BLaER1 treated with 17β-estradiol and CSF1 and Interleukin-3, amounts not matched to agents 10 nM and 100 nM (cell line): ENCODE results near the gene HPD.
"Not testable (repeated sequence)": the region's sequence is repeated elsewhere in the genome, so short reads cannot be mapped to it uniquely, and the experiment has no call there.

Experiments used
- H3K27ac ChIP-seq, 11 experiments: shearing (Covaris generic); formaldehyde crosslinking; 2 replicates each; pipeline ENCODE4 v1.8.1; 2022
- H3K27me3 ChIP-seq, 11 experiments: shearing (Covaris generic); formaldehyde crosslinking; 2 replicates each; pipeline ENCODE4 v1.8.1; 2022
- H3K36me3 ChIP-seq, 11 experiments: shearing (Covaris generic); formaldehyde crosslinking; 2 replicates each; pipeline ENCODE4 v1.8.1; 2022
- H3K4me1 ChIP-seq, 10 experiments: shearing (Covaris generic); formaldehyde crosslinking; 2 replicates each; pipeline ENCODE4 v1.8.1; 2022
- H3K4me2 ChIP-seq, 11 experiments: shearing (Covaris generic); formaldehyde crosslinking; 2 replicates each; pipeline ENCODE4 v1.8.1; 2022
- H3K4me3 ChIP-seq, 10 experiments: shearing (Covaris generic); formaldehyde crosslinking; 2 replicates each; pipeline ENCODE4 v1.8.1; 2022
- H3K9ac ChIP-seq, 11 experiments: shearing (Covaris generic); formaldehyde crosslinking; 2 replicates each; pipeline ENCODE4 v1.8.1; 2022
- H3K9me3 ChIP-seq, 11 experiments: shearing (Covaris generic); formaldehyde crosslinking; replicated peaks in 1 of 11; 2 replicates each; pipeline ENCODE4 v1.8.1; 2022
- H4K20me1 ChIP-seq, 11 experiments: shearing (Covaris generic); formaldehyde crosslinking; 2 replicates each; pipeline ENCODE4 v1.8.1; 2022
- Cebpa-rat ChIP-seq, 11 experiments: shearing (Covaris generic); IDR thresholded peaks; 2 replicates each; pipeline ENCODE4 v1.8.1; 2022

Gene HPD

DNA sequence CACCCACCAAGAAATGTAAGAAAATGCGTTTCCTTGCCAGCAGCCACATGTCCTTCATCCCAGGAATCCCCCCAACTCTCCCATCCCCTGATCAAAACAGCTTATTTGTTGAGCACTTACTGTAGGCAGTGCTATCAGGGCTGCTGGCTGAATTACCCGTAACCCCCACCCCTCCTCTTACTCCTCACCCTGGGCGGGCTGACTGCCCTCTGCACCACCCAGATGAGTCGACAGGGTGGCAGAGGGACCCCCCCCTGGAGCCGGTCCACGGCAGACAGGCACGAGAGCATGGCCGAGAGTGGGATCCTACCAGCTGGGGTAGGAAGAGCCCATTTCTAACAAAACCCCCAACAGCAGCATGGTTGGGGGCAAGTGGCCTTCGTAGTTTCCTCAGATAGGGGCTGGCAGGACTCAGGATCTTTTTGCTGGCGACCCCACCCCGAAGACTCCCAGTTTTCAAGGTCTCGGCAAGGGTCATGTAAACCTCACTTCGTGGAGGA lies 64.1 kb downstream of the HPD start:
- H3K36me3 ChIP-seq, result peaks cover 12 to 42% (median 35%) of the 10 kb centered on the region in 11 experiments; a peak in 18 of 22 replicates
- no peaks in the 10 kb centered on the region for H3K9me3 ChIP-seq
- peak overlapping the region; percentile 82 to 100 (median 95) for H3K4me2 ChIP-seq
- H3K9ac ChIP-seq, result peak overlapping the region; percentile 61 to 100 (median 81); a peak in 20 of 22 replicates
- peaks cover 80 to 98% (median 88%) of the 10 kb centered on the region in 10 experiments for H3K4me1 ChIP-seq
- H3K27me3 ChIP-seq, result no peaks in the 10 kb centered on the region
- peak overlapping the region; percentile 18 to 99 (median 83); a peak in 21 of 22 replicates for H3K27ac ChIP-seq
- peaks cover 38 to 64% (median 50%) of the 10 kb centered on the region in 11 experiments for H4K20me1 ChIP-seq
- H3K4me3 ChIP-seq, result peak overlapping the region in 8 of 10 experiments; percentile 14 to 93 (median 82); a peak in 10 of 20 replicates
- TF ChIP-seq Cebpa-rat (IDR thresholded peaks at IDR 0.05), result no peak

DNA sequence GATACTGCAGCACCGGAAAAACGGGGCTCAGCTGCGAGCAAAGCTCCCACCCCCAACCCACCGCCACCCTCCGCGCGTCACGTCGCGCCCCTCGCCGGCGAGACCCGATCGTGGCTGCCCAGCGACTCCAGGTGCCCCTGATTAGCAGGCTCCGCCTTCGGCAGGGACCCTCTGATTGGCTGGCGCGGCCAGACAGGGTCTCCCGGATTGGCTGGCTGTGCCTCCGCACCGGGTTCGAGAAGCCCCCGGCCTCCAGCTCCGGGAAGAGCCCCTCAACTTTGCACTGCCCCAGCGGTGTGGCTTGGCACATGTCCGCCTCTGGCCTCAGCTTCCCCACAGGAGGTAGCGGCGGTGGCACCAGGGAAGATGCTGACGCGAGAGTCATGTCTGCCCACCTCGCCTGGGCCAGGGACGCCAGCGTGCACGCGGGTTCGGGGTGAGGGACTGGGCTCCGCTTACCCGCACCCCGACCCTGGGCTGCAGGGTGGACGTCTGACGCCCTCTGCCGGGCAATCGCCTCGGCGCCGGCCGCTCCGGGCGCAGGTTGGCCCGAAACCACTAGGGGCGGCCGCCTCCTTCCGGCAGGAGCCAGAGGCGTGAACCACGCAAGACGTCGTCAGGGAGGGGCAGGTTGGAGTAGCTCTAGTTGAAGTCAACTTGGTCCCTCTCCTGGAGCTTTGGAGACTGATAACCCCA lies 64.7 kb downstream of the HPD start:
- peaks cover 12 to 38% (median 32%) of the 10 kb centered on the region in 11 experiments; a peak in 18 of 22 replicates for H3K36me3 ChIP-seq
- peak overlapping the region; percentile 67 to 99 (median 93); a peak in 21 of 22 replicates for H3K27ac ChIP-seq
- no peaks in the 10 kb centered on the region for H3K9me3 ChIP-seq
- H3K4me3 ChIP-seq, result peak overlapping the region; percentile 72 to 93 (median 84)
- H3K4me2 ChIP-seq, result peak overlapping the region; percentile 82 to 100 (median 95)
- peaks cover 83 to 100% (median 90%) of the 10 kb centered on the region in 10 experiments for H3K4me1 ChIP-seq
- no peaks in the 10 kb centered on the region for H3K27me3 ChIP-seq
- peaks cover 38 to 60% (median 45%) of the 10 kb centered on the region in 11 experiments for H4K20me1 ChIP-seq
- H3K9ac ChIP-seq, result peak overlapping the region; percentile 80 to 100 (median 88)
- no peak for TF ChIP-seq Cebpa-rat (IDR thresholded peaks at IDR 0.05)

DNA sequence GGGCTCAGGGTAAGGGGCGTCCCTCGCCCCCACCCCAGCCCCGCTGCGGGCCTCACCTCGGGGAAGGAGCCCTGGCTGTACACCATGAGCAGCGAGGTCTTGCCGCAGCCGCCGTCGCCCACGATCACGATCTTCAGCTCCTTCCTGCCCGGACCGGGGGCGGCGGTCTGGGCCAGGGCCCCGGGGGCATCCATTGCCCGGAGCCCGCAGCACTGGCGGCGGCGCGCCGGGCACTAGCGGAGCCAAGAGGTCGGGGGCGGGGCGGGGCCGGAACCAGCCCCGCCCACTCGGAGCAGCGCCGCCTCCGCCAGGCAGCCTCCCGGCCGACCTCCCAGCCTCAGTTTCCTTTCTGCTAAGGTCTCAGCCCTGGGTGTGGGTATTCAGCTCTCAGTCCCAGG lies 65.2 kb downstream of the HPD start, which contains the start of gene RHOF:
Gene RHOF, minus strand, starts transcription at position 249 of the 398 bp plus-strand sequence. Its CDS starts 55 bp downstream, at position 194.
- no peak for TF ChIP-seq Cebpa-rat (IDR thresholded peaks at IDR 0.05)
- peak within 1 kb of the TSS; percentile 80 to 100 (median 88) for H3K9ac ChIP-seq
- H3K27ac ChIP-seq, result peak within 1 kb of the TSS; percentile 67 to 99 (median 93)
- peaks cover 12 to 33% (median 27%) of the 10 kb centered on the region in 11 experiments; a peak in 18 of 22 replicates for H3K36me3 ChIP-seq
- H3K9me3 ChIP-seq, result no peaks in the 10 kb centered on the region
- H3K4me1 ChIP-seq, result peaks cover 83 to 100% (median 90%) of the 10 kb centered on the region in 10 experiments
- H3K4me3 ChIP-seq, result peak within 1 kb of the TSS; percentile 72 to 93 (median 84)
- H3K4me2 ChIP-seq, result peak within 1 kb of the TSS; percentile 82 to 100 (median 95)
- H4K20me1 ChIP-seq, result peaks cover 33 to 54% (median 40%) of the 10 kb centered on the region in 11 experiments
- H3K27me3 ChIP-seq, result no peaks in the 10 kb centered on the region

DNA sequence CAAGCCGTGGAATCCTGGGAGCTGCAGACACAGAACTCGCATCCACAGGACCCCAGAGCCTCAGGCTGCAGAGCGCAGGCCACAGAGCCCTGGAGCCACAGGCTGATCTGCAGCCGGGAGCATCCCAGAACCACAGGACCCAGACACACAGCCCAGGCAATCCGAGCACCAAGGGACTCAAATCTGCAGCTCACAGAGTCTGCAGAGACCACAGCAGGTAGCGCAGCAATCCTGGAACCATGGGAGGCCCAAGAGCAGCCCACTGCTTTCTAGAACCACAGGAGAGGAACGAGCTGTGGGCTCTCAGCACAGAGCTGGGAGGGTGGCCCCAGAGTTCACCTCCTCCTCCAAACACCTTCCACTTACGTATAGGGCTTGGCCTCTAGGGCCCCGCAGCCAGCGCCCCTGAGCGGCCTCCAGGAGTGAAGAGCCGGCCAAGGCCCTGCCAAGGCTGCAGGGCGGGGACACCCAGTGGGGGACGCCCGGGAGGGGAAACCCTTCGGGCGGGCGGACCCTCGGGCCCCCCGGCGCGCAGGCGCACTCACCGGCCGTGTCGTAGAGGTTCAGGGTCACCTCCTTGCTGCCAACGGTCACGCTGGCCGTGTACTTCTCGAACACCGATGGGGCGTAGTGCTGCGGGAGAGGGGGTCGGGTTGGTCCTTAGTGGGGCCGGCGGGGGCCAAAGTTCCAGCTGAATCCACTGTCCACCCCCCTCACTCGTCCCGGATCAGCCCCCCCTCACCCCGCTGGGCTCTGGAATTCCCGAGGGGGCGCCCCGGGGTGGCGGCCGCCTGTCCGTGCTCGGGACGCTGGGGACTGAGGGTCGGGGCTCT lies 65.8 kb downstream of the HPD start:
- H3K9me3 ChIP-seq, result no peaks in the 10 kb centered on the region
- no peaks in the 10 kb centered on the region for H3K27me3 ChIP-seq
- no peak for TF ChIP-seq Cebpa-rat (IDR thresholded peaks at IDR 0.05)
- H3K27ac ChIP-seq, result peak overlapping the region; percentile 67 to 99 (median 93)
- H3K4me2 ChIP-seq, result peak overlapping the region; percentile 82 to 100 (median 95)
- peaks cover 12 to 27% (median 24%) of the 10 kb centered on the region in 11 experiments; a peak in 18 of 22 replicates for H3K36me3 ChIP-seq
- H4K20me1 ChIP-seq, result peaks cover 27 to 48% (median 34%) of the 10 kb centered on the region in 11 experiments
- peaks cover 83 to 100% (median 90%) of the 10 kb centered on the region in 10 experiments for H3K4me1 ChIP-seq
- peak overlapping the region; percentile 80 to 100 (median 88) for H3K9ac ChIP-seq
- H3K4me3 ChIP-seq, result peak overlapping the region; percentile 72 to 93 (median 84)

DNA sequence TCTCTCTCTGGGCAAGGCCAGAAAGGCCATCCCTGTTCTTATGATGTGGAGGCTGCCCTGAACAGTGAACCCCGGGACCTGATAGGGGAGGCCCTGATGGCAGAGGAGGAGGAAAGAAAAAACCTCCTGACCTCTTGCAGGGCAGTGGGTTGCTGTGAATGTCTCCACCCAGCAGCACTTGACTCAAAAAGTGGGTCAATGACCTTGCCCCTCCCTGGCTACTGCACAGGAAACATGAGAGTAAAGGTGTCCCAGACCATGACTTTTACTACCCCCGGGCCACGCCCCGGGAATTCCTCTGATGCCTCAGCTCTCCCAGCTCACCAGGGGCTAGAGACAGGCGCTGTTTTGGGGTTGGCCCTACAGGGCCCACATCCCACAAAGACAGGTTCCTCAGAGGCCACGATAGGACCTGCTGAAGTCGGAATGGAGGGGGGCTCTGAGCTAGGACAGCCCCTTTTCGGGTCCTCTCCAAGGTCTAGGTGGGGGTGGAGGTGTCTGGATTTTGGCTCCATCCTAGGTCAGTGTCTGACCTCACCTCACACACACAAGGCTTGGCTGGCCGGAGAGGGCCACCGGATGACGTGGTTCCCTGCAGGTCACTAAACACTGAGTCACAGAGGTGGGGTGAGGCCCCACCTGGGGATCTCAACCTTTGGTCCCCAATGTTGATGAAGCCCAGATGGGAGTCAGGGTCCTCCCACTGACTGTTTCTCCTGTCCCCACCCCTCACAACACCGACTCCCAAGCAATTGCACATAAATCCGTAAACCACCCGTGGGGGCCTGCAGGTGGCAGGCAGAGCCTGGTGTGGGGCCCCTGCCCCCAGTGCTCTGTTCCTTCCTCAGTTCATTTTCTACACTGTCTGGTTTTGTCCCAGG lies 66.7 kb downstream of the HPD start:
- Histone ChIP-seq H3K4me3 (peak overlapping the region; percentile 72 to 93 (median 84)), H3K9me3 (no peaks in the 10 kb centered on the region), H3K4me2 (peak overlapping the region; percentile 82 to 100 (median 95)), H3K27ac (peak overlapping the region in 10 of 11 experiments; percentile 67 to 99 (median 93); a peak in 17 of 22 replicates), H3K27me3 (no peaks in the 10 kb centered on the region), H4K20me1 (peaks cover 18 to 39% (median 25%) of the 10 kb centered on the region in 11 experiments; a peak in 21 of 22 replicates), H3K9ac (peak overlapping the region; percentile 80 to 100 (median 88)), H3K36me3 (peaks cover 10 to 24% (median 16%) of the 10 kb centered on the region in 11 experiments; a peak in 19 of 22 replicates), H3K4me1 (peaks cover 83 to 100% (median 90%) of the 10 kb centered on the region in 10 experiments)
- TF ChIP-seq Cebpa-rat (IDR thresholded peaks at IDR 0.05), result no peak

DNA sequence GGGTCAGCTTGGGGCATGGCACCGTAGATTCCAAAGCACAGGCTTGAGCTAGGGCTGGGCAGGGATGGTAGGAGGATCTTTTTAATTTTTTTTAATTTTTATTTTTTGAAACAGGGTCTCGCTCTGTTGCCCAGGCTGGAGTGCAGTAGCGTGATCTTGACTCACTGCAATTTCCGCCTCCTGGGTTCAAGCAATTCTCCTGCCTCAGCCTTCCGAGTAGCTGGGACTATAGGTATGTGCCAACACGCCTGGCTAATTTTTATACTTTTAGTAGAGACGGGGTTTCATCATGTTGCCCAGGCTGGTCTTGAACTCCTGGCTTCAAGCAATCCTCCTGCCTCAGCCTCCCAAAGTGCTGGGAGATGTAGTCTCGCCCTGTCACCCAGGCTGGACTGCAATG lies 67.9 kb downstream of the HPD start:
- H3K4me2 ChIP-seq, result peak overlapping the region; percentile 82 to 100 (median 95)
- peak overlapping the region; percentile 72 to 92 (median 81); a peak in 21 of 22 replicates for H3K9ac ChIP-seq
- peak overlapping the region in 8 of 10 experiments; percentile 4 to 60 (median 42); a peak in 8 of 20 replicates for H3K4me3 ChIP-seq

More for the DNA sequence above, 67.9 kb downstream of the HPD start:
- H3K9me3 ChIP-seq, H3K27me3 ChIP-seq: not testable (repeated sequence)
- peaks cover 11 to 28% (median 13%) of the 10 kb centered on the region in 11 experiments; a peak in 21 of 22 replicates for H4K20me1 ChIP-seq
- peaks cover 81 to 97% (median 87%) of the 10 kb centered on the region in 10 experiments for H3K4me1 ChIP-seq
- peaks cover 0 to 22% (median 13%) of the 10 kb centered on the region in 11 experiments; a peak in 14 of 22 replicates for H3K36me3 ChIP-seq
- H3K27ac ChIP-seq, result peak overlapping the region; percentile 86 to 99 (median 93); a peak in 21 of 22 replicates
- TF ChIP-seq Cebpa-rat (IDR thresholded peaks at IDR 0.05), result peak in 1 of 11 experiments; percentile 60; a peak in 1 of 22 replicates
